SK-N-SH (cell line): Measurements from ENCODE around the gene SLC12A9. TPM values are rescaled to one million over a fixed set of nuclear protein-coding genes. Genes with fewer than 3 reads are reported as not detected.

ENCODE experiments used
- CTCF ChIA-PET: fragments of 300-600, 350-600 bp; formaldehyde crosslinking; extraction: SDS; loops from one replicate; lab custom pipeline; 2021; lab: Yijun Ruan, JAX
- POLR2A ChIA-PET: fragments of 350-600 bp; sonication (Branson Sonifier 250); formaldehyde crosslinking; extraction: SDS; loops from one replicate; lab custom pipeline; 2020; ENCODE audit warnings: antibody characterized with exemption, inconsistent platforms; lab: Yijun Ruan, JAX
- DNase-seq: peaks from one replicate; pipeline ENCODE4 v3.0.0; 2012
- H2AFZ ChIP-seq: fragments of 200-600 bp; sonication (generic); 2 replicates; pipeline ENCODE4 v1.8.1; 2016; ENCODE audit warnings: antibody characterized with exemption, mild to moderate bottlenecking, low read depth
- H3F3A ChIP-seq: fragments of 200-600 bp; sonication (generic); replicated peaks from 2 replicates; pipeline ENCODE3; 2016; ENCODE audit warnings: antibody characterized with exemption, mild to moderate bottlenecking; ENCODE audit not compliant: insufficient read depth
- H3K27ac ChIP-seq, 2 experiments: fragments of 200-500 bp in 1 of 2; fragments of 200-600 bp in 1 of 2; sonication (Bioruptor generic) in 1 of 2; sonication (generic), shearing (Covaris generic) in 1 of 2; 2 replicates each; pipeline versions ENCODE4 v1.5.1 to v1.6.1; 2014 to 2016; ENCODE audit warnings: low read depth in 2 of 2, inconsistent platforms in 1 of 2, low read length in 1 of 2, mild to moderate bottlenecking in 1 of 2, mixed read lengths in 1 of 2
- H3K27me3 ChIP-seq: fragments of 200-600 bp; sonication (generic), shearing (Covaris generic); 2 replicates; pipeline ENCODE4 v1.6.1; 2016; ENCODE audit warnings: mixed run types; ENCODE audit not compliant: insufficient read depth
- H3K36me3 ChIP-seq, 2 experiments: fragments of 200-500 bp in 1 of 2; fragments of 200-600 bp in 1 of 2; sonication (Bioruptor generic) in 1 of 2; sonication (generic) in 1 of 2; replicated peaks in 1 of 2; 2 replicates each; pipeline versions ENCODE3 to v1.5.1; 2014 to 2016; ENCODE audit warnings: low read length in 1 of 2, mild to moderate bottlenecking in 1 of 2; ENCODE audit not compliant: insufficient read depth in 2 of 2, control insufficient read depth in 1 of 2
- H3K4me1 ChIP-seq, 2 experiments: fragments of 200-500 bp in 1 of 2; fragments of 200-600 bp in 1 of 2; sonication (Bioruptor generic) in 1 of 2; sonication (generic), shearing (Covaris generic) in 1 of 2; 2 replicates each; pipeline versions ENCODE4 v1.5.1 to v1.6.1; 2014 to 2016; ENCODE audit warnings: low read depth in 1 of 2, low read length in 1 of 2, mixed run types in 1 of 2; ENCODE audit not compliant: insufficient read depth in 2 of 2, control insufficient read depth in 1 of 2
- H3K4me2 ChIP-seq: fragments of 200-600 bp; sonication (generic), shearing (Covaris generic); 2 replicates; pipeline ENCODE4 v1.6.1; 2017; ENCODE audit warnings: mixed run types
- H3K4me3 ChIP-seq, 2 experiments: fragments of 200-500 bp in 1 of 2; fragments of 200-600 bp in 1 of 2; sonication (Bioruptor generic) in 1 of 2; sonication (generic), shearing (Covaris generic) in 1 of 2; 2 replicates each; pipeline versions ENCODE4 v1.5.1 to v1.8.1; 2014 to 2016; ENCODE audit warnings: low read depth in 2 of 2, inconsistent platforms in 1 of 2, low read length in 1 of 2, mild to moderate bottlenecking in 1 of 2, mixed read lengths in 1 of 2, moderate library complexity in 1 of 2
- H3K79me2 ChIP-seq: fragments of 200-600 bp; sonication (generic); 2 replicates; pipeline ENCODE4 v1.8.1; 2017; ENCODE audit warnings: mild to moderate bottlenecking; ENCODE audit not compliant: insufficient read depth
- H3K9ac ChIP-seq: fragments of 200-600 bp; sonication (generic); 2 replicates; pipeline ENCODE4 v1.6.1; 2017; ENCODE audit warnings: mixed run types
- H3K9me2 ChIP-seq: fragments of 200-600 bp; sonication (generic); 2 replicates; pipeline ENCODE4 v1.6.1; 2017; ENCODE audit warnings: mixed run types
- H3K9me3 ChIP-seq: fragments of 200-600 bp; sonication (generic); 2 replicates; pipeline ENCODE4 v1.6.1; 2017; ENCODE audit warnings: mixed run types, mild to moderate bottlenecking, moderate library complexity
- H4K20me1 ChIP-seq: fragments of 200-600 bp; sonication (generic); 2 replicates; pipeline ENCODE4 v1.6.1; 2017; ENCODE audit warnings: mild to moderate bottlenecking, mixed run types; ENCODE audit not compliant: insufficient read depth
- CHD2 ChIP-seq: fragments of 150-350 bp; IDR thresholded peaks from 2 replicates; pipeline ENCODE4 v1.6.1; 2018; ENCODE audit warnings: low read length; ENCODE audit not compliant: partially characterized antibody
- ELF1 ChIP-seq: IDR thresholded peaks from 2 replicates; pipeline ENCODE4 v1.4.0; 2012
- FOXJ3 ChIP-seq: sonication (generic); formaldehyde crosslinking; IDR thresholded peaks from 2 replicates; pipeline ENCODE4 v1.5.1; 2020; ENCODE audit warnings: mild to moderate bottlenecking, missing genetic modification reagents
- FOXM1 ChIP-seq: IDR thresholded peaks from 2 replicates; pipeline ENCODE4 v1.4.0; 2012; ENCODE audit warnings: low read depth, mild to moderate bottlenecking
- GATA2 ChIP-seq: sonication (generic); formaldehyde crosslinking; IDR thresholded peaks from 2 replicates; pipeline ENCODE4 v1.5.0; 2020; ENCODE audit warnings: mild to moderate bottlenecking, missing genetic modification reagents
- JUND ChIP-seq: IDR thresholded peaks from 2 replicates; pipeline ENCODE4 v1.4.0; 2012
- MEF2A ChIP-seq: IDR thresholded peaks from 2 replicates; pipeline ENCODE4 v1.4.0; 2012; ENCODE audit warnings: low read depth, borderline replicate concordance
- MXI1 ChIP-seq: IDR thresholded peaks from 2 replicates; pipeline ENCODE4 v1.6.1; 2012; ENCODE audit warnings: mild to moderate bottlenecking, low read depth, low read length, improper control_type of control experiment
- NFIC ChIP-seq: IDR thresholded peaks from 2 replicates; pipeline ENCODE4 v1.4.0; 2012; ENCODE audit warnings: borderline replicate concordance
- NRF1 ChIP-seq: IDR thresholded peaks from 2 replicates; pipeline ENCODE4 v1.6.1; 2012; ENCODE audit warnings: low read depth, mild to moderate bottlenecking, low read length
- RAD21 ChIP-seq: IDR thresholded peaks from 2 replicates; pipeline ENCODE4 v1.6.1; 2012; ENCODE audit warnings: mild to moderate bottlenecking, low read length
- RCOR1 ChIP-seq: fragments of 150-350 bp; IDR thresholded peaks from 2 replicates; pipeline ENCODE4 v1.6.1; 2017; ENCODE audit warnings: antibody characterized with exemption, low read length
- RFX5 ChIP-seq: IDR thresholded peaks from 2 replicates; pipeline ENCODE4 v1.6.1; 2012; ENCODE audit warnings: mild to moderate bottlenecking, improper control_type of control experiment, low read length
- RXRA ChIP-seq: IDR thresholded peaks from 2 replicates; pipeline ENCODE4 v1.4.0; 2012; ENCODE audit warnings: low read depth, mild to moderate bottlenecking, borderline replicate concordance
- SIN3A ChIP-seq: IDR thresholded peaks from 2 replicates; pipeline ENCODE4 v1.6.1; 2012; ENCODE audit warnings: low read depth, mild to moderate bottlenecking, low read length, moderate library complexity, borderline replicate concordance
- SMC3 ChIP-seq: IDR thresholded peaks from 2 replicates; pipeline ENCODE4 v1.6.1; 2012; ENCODE audit warnings: low read depth, low read length, improper control_type of control experiment
- TAF1 ChIP-seq: IDR thresholded peaks from 2 replicates; pipeline ENCODE4 v1.6.1; 2012; ENCODE audit warnings: low read depth, mild to moderate bottlenecking, low read length, moderate library complexity, borderline replicate concordance
- TCF12 ChIP-seq: IDR thresholded peaks from 2 replicates; pipeline ENCODE4 v1.4.0; 2012
- USF1 ChIP-seq: IDR thresholded peaks from 2 replicates; pipeline ENCODE4 v1.4.0; 2012; ENCODE audit warnings: low read depth, borderline replicate concordance
- WGBS: methylation state at CpG from one replicate; pipeline ENCODE4 v1.1.6; 2017; ENCODE audit warnings: low lambda C conversion rate; 5-methylcytosine and 5-hydroxymethylcytosine counted together
- polyA plus RNA-seq, 3 experiments: library from polyadenylated mRNA; depleted of rRNA; stranded (reverse); fragments of >200 nt; gene quantifications; 2 replicates each; pipeline ENCODE4 v1.2.3, GENCODE V29; 2012
- TF ChIP-seq, protein P1 (sequence below): IDR thresholded peaks from 2 replicates; pipeline ENCODE4 v1.6.1; 2012; ENCODE audit warnings: mild to moderate bottlenecking, low read depth, low read length, moderate library complexity
- TF ChIP-seq, protein P2 (sequence below): fragments of 150-350 bp; IDR thresholded peaks from 2 replicates; pipeline ENCODE4 v1.6.1; 2016; ENCODE audit warnings: mild to moderate bottlenecking, low read depth, low read length
- TF ChIP-seq, protein P3 (sequence below): fragments of 200-600 bp; sonication (generic); IDR thresholded peaks from 2 replicates; pipeline ENCODE4 v1.6.1; 2017; ENCODE audit warnings: antibody characterized with exemption, mild to moderate bottlenecking, moderate library complexity

Gene SLC12A9
- polyA plus RNA-seq, 1 of the 3 experiments (the other 2 are of a cell fraction), result 29.7 TPM

DNA sequence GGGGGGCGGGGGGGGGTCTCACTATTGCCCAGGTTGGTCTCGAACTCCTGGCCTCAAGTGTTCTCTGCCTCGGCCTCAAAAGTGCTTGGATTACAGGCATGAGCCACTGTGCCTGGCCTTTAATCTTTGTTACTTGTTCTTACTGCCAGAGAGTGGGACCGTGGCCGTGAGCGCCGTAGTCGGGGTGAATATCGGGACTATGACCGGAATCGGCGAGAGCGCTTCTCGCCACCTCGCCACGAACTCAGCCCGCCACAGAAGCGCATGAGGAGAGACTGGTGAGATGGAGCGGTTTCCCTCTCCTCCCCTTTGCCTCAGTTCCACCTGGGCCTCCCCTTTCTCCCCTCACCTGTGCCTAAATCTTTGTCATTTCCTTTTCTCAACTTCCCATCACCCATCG, 28.6 kb downstream of the SLC12A9 start:
- no peak overlapping the region for H3K4me2 ChIP-seq
- peaks cover 28% of the 10 kb centered on the region for H3F3A ChIP-seq
- no peak overlapping the region for H3K9ac ChIP-seq
- DNase-seq, result no peak
- ChIA-PET POLR2A (interaction anchor here (0.6 to 0.7 kb wide), 2 partner anchors 8 to 22 kb away, joined by 3 read pairs; partner anchors contain the start of gene UFSP1), CTCF (interaction anchor here (1.1 to 3.3 kb wide), 3 partner anchors 9 to 72 kb away, joined by 3 to 18 read pairs (median 3); partner anchors contain the start of genes ACHE and UFSP1)
- WGBS, result 96% methylated on average over 20 of the region's 20 CpGs
- no peaks in the 10 kb centered on the region for H3K9me2 ChIP-seq
- H3K4me3 ChIP-seq, result no peak overlapping the region
- TF ChIP-seq MEF2A (no peak), RFX5 (no peak), RXRA (no peak), NRF1 (no peak), USF1 (no peak), NFIC (no peak), FOXJ3 (CRISPR knock-in tag) (no peak), GATA2 (CRISPR knock-in tag) (no peak), JUND (no peak), FOXM1 (no peak), TAF1 (no peak), SMC3 (no peak)
- TF ChIP-seq, protein P1, sequence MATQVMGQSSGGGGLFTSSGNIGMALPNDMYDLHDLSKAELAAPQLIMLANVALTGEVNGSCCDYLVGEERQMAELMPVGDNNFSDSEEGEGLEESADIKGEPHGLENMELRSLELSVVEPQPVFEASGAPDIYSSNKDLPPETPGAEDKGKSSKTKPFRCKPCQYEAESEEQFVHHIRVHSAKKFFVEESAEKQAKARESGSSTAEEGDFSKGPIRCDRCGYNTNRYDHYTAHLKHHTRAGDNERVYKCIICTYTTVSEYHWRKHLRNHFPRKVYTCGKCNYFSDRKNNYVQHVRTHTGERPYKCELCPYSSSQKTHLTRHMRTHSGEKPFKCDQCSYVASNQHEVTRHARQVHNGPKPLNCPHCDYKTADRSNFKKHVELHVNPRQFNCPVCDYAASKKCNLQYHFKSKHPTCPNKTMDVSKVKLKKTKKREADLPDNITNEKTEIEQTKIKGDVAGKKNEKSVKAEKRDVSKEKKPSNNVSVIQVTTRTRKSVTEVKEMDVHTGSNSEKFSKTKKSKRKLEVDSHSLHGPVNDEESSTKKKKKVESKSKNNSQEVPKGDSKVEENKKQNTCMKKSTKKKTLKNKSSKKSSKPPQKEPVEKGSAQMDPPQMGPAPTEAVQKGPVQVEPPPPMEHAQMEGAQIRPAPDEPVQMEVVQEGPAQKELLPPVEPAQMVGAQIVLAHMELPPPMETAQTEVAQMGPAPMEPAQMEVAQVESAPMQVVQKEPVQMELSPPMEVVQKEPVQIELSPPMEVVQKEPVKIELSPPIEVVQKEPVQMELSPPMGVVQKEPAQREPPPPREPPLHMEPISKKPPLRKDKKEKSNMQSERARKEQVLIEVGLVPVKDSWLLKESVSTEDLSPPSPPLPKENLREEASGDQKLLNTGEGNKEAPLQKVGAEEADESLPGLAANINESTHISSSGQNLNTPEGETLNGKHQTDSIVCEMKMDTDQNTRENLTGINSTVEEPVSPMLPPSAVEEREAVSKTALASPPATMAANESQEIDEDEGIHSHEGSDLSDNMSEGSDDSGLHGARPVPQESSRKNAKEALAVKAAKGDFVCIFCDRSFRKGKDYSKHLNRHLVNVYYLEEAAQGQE, result no peak
- H4K20me1 ChIP-seq, result peaks cover 62% of the 10 kb centered on the region
- H3K27me3 ChIP-seq, result no peaks in the 10 kb centered on the region
- H3K4me1 ChIP-seq, result peaks cover 5 to 22% of the 10 kb centered on the region in 2 experiments; a peak in 3 of 4 replicates
- H3K79me2 ChIP-seq, result peaks cover 78% of the 10 kb centered on the region
- no peak overlapping the region for H3K27ac ChIP-seq
- no peaks in the 10 kb centered on the region for H3K9me3 ChIP-seq
- no peak overlapping the region for H2AFZ ChIP-seq
- H3K36me3 ChIP-seq, result peaks cover 70 to 82% of the 10 kb centered on the region in 2 experiments

GRCh38 chr7:100882201-100882600, 29.7 kb downstream of the SLC12A9 start:
- H3K27ac ChIP-seq, result no peak overlapping the region; a peak in 1 of 4 replicates
- H3F3A ChIP-seq, result peaks cover 36% of the 10 kb centered on the region
- H3K79me2 ChIP-seq, result peaks cover 78% of the 10 kb centered on the region
- no peak overlapping the region for H2AFZ ChIP-seq
- no peaks in the 10 kb centered on the region for H3K9me3 ChIP-seq
- no peaks in the 10 kb centered on the region for H3K27me3 ChIP-seq
- CTCF ChIA-PET, result interaction anchor here (3.3 kb wide), 1 partner anchor 13 kb away, joined by 18 read pairs; the partner anchor contains the start of gene ACHE
- no peaks in the 10 kb centered on the region for H3K9me2 ChIP-seq
- peaks cover 53% of the 10 kb centered on the region for H4K20me1 ChIP-seq
- H3K36me3 ChIP-seq, result peaks cover 76 to 80% of the 10 kb centered on the region in 2 experiments
- H3K4me1 ChIP-seq, result peaks cover 7 to 13% of the 10 kb centered on the region in 2 experiments; a peak in 2 of 4 replicates
- H3K4me3 ChIP-seq, result no peak overlapping the region
- WGBS, result 97% methylated on average over 9 of the region's 9 CpGs
- POLR2A ChIA-PET, result no interaction called here
- H3K4me2 ChIP-seq, result no peak overlapping the region
- no peak overlapping the region for H3K9ac ChIP-seq
- DNase-seq, result peak; percentile 30
- TF ChIP-seq MXI1 (no peak), MEF2A (no peak), FOXJ3 (CRISPR knock-in tag) (no peak), TCF12 (no peak), CHD2 (no peak), JUND (no peak), RAD21 (no peak), RCOR1 (no peak), TAF1 (no peak), RFX5 (no peak), ELF1 (no peak), NRF1 (no peak), SIN3A (no peak)
- TF ChIP-seq, protein P2, sequence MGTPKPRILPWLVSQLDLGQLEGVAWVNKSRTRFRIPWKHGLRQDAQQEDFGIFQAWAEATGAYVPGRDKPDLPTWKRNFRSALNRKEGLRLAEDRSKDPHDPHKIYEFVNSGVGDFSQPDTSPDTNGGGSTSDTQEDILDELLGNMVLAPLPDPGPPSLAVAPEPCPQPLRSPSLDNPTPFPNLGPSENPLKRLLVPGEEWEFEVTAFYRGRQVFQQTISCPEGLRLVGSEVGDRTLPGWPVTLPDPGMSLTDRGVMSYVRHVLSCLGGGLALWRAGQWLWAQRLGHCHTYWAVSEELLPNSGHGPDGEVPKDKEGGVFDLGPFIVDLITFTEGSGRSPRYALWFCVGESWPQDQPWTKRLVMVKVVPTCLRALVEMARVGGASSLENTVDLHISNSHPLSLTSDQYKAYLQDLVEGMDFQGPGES, result no peak
- TF ChIP-seq, protein P3, sequence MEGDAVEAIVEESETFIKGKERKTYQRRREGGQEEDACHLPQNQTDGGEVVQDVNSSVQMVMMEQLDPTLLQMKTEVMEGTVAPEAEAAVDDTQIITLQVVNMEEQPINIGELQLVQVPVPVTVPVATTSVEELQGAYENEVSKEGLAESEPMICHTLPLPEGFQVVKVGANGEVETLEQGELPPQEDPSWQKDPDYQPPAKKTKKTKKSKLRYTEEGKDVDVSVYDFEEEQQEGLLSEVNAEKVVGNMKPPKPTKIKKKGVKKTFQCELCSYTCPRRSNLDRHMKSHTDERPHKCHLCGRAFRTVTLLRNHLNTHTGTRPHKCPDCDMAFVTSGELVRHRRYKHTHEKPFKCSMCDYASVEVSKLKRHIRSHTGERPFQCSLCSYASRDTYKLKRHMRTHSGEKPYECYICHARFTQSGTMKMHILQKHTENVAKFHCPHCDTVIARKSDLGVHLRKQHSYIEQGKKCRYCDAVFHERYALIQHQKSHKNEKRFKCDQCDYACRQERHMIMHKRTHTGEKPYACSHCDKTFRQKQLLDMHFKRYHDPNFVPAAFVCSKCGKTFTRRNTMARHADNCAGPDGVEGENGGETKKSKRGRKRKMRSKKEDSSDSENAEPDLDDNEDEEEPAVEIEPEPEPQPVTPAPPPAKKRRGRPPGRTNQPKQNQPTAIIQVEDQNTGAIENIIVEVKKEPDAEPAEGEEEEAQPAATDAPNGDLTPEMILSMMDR, result no peak
